Endothelial cell (in vitro differentiated cells): ENCODE measurements around the gene FEZ2. TPM values are rescaled to one million over a fixed set of nuclear protein-coding genes. Genes with fewer than 3 reads are reported as not detected.

Source experiments
- total RNA-seq: library from RNA; stranded (reverse); fragmentation: NEBNext Ultra II Directional; extraction: Animal tissue kit (Norgen Biotek cat#: 25700); gene quantifications from one replicate; pipeline ENCODE4 v1.2.1, GENCODE V29; 2021; ENCODE audit not compliant: unreplicated experiment

FEZ2 gene
- total RNA-seq, 1 donor from 2014 or later = 40.8 TPM

Other genes with a start within 250 kb of the FEZ2 start
- 246 TPM for gene CRIM1, start 242.4 kb downstream of the FEZ2 start, total RNA-seq
- gene VIT, start 98.5 kb upstream of the FEZ2 start, total RNA-seq = 3.6 TPM